Liver (tissue), 9 donors: ENCODE data around the gene PTGDR. TPM values are rescaled to one million over a fixed set of nuclear protein-coding genes. Genes with fewer than 3 reads are reported as not detected.

ENCODE experiments used
- DNase-seq: peaks from one replicate; pipeline ENCODE4 v3.0.0-alpha.2; 2017; ENCODE audit warnings: low spot score
- H3K27ac ChIP-seq, 2 donors: one replicate each; pipeline ENCODE4 v1.7.0; 2013; ENCODE audit warnings: inconsistent platforms in 2 of 2, low read length in 2 of 2, control low read depth in 1 of 2, low read depth in 1 of 2, mild to moderate bottlenecking in 1 of 2
- H3K27me3 ChIP-seq, 4 donors: one replicate each; pipeline versions ENCODE4 v1.6.1 to v1.7.0; 2013; ENCODE audit warnings: low read length in 3 of 4, inconsistent platforms in 1 of 4, mild to moderate bottlenecking in 1 of 4, moderate library complexity in 1 of 4; ENCODE audit not compliant: control insufficient read depth in 4 of 4, insufficient read depth in 4 of 4
- H3K36me3 ChIP-seq, 4 donors: one replicate each; pipeline versions ENCODE4 v1.6.1 to v1.7.0; 2013; ENCODE audit warnings: low read length in 3 of 4, mild to moderate bottlenecking in 3 of 4, low read depth in 1 of 4, moderate library complexity in 1 of 4; ENCODE audit not compliant: control insufficient read depth in 4 of 4, insufficient read depth in 3 of 4
- H3K4me1 ChIP-seq, 4 donors: one replicate each; pipeline versions ENCODE4 v1.6.1 to v1.7.0; 2013; ENCODE audit warnings: low read length in 3 of 4, mild to moderate bottlenecking in 3 of 4, moderate library complexity in 1 of 4; ENCODE audit not compliant: control insufficient read depth in 4 of 4, insufficient read depth in 4 of 4
- H3K4me3 ChIP-seq, 3 donors: one replicate each; pipeline versions ENCODE4 v1.6.1 to v1.7.0; 2013; ENCODE audit warnings: low read length in 3 of 3, control low read depth in 1 of 3, low read depth in 1 of 3, mild to moderate bottlenecking in 1 of 3
- H3K9ac ChIP-seq, 2 donors: one replicate each; pipeline ENCODE4 v1.7.0; 2013; ENCODE audit warnings: low read length in 2 of 2, mild to moderate bottlenecking in 2 of 2, moderate library complexity in 2 of 2, control low read depth in 1 of 2, low read depth in 1 of 2
- H3K9me3 ChIP-seq, 4 donors: one replicate each; pipeline versions ENCODE4 v1.6.1 to v1.7.0; 2013; ENCODE audit warnings: low read length in 3 of 4; ENCODE audit not compliant: control insufficient read depth in 4 of 4
- ATF3 ChIP-seq: IDR thresholded peaks from 2 replicates; pipeline ENCODE4 v1.6.1; 2016; ENCODE audit warnings: antibody characterized with exemption
- EGR1 ChIP-seq, 2 donors: IDR thresholded peaks; 2 replicates each; pipeline ENCODE4 v1.6.1; 2016 to 2018; ENCODE audit warnings: antibody characterized with exemption in 2 of 2, low read depth in 2 of 2
- FOXA1 ChIP-seq: IDR thresholded peaks from 2 replicates; pipeline ENCODE4 v1.6.1; 2016; ENCODE audit warnings: antibody characterized with exemption
- FOXA2 ChIP-seq: IDR thresholded peaks from 2 replicates; pipeline ENCODE4 v1.6.1; 2016; ENCODE audit warnings: antibody characterized with exemption
- GABPA ChIP-seq, 2 donors: IDR thresholded peaks in 1 of 2; conservative IDR thresholded peaks in 1 of 2; 2 replicates each; pipeline ENCODE4 v1.6.1; 2016; ENCODE audit warnings: antibody characterized with exemption in 2 of 2, mild to moderate bottlenecking in 1 of 2, moderate library complexity in 1 of 2
- HNF4A ChIP-seq, 2 donors: conservative IDR thresholded peaks; 2 replicates each; pipeline ENCODE4 v1.6.1; 2016; ENCODE audit warnings: antibody characterized with exemption in 2 of 2, mild to moderate bottlenecking in 2 of 2
- HNF4G ChIP-seq: IDR thresholded peaks from 2 replicates; pipeline ENCODE4 v1.6.1; 2016; ENCODE audit warnings: antibody characterized with exemption
- NR2F2 ChIP-seq: IDR thresholded peaks from 2 replicates; pipeline ENCODE4 v1.6.1; 2016; ENCODE audit warnings: antibody characterized with exemption
- RAD21 ChIP-seq, 2 donors: IDR thresholded peaks; 2 replicates each; pipeline ENCODE4 v1.6.1; 2016; ENCODE audit warnings: antibody characterized with exemption in 2 of 2, mild to moderate bottlenecking in 2 of 2
- REST ChIP-seq: IDR thresholded peaks from 2 replicates; pipeline ENCODE4 v1.6.1; 2016; ENCODE audit warnings: antibody characterized with exemption, mild to moderate bottlenecking
- RXRA ChIP-seq, 2 donors: IDR thresholded peaks; 2 replicates each; pipeline ENCODE4 v1.6.1; 2017 to 2018; ENCODE audit warnings: antibody characterized with exemption in 2 of 2, mild to moderate bottlenecking in 1 of 2
- SP1 ChIP-seq: IDR thresholded peaks from 2 replicates; pipeline ENCODE4 v1.6.1; 2018; ENCODE audit warnings: antibody characterized with exemption, mild to moderate bottlenecking
- TAF1 ChIP-seq: conservative IDR thresholded peaks from 2 replicates; pipeline ENCODE4 v1.6.1; 2016; ENCODE audit warnings: antibody characterized with exemption, mild to moderate bottlenecking
- YY1 ChIP-seq: IDR thresholded peaks from 2 replicates; pipeline ENCODE4 v1.6.1; 2016; ENCODE audit warnings: antibody characterized with exemption, mild to moderate bottlenecking
- ZBTB33 ChIP-seq: IDR thresholded peaks from 2 replicates; pipeline ENCODE4 v1.6.1; 2016; ENCODE audit warnings: antibody characterized with exemption
- WGBS: extraction: QIAGEN DNeasy Blood & Tissue Kit; methylation state at CpG from one replicate; pipeline ENCODE4 v1.1.7; 2013; 5-methylcytosine and 5-hydroxymethylcytosine counted together
- polyA plus RNA-seq, 2 donors: library from polyadenylated mRNA; stranded (reverse) in 1 of 2; unstranded in 1 of 2; fragments of 200-250 nt in 1 of 2; fragments of >200 nt in 1 of 2; fragmentation: Nextera tagmentation in 1 of 2; extraction: Ambion mirVana in 1 of 2; gene quantifications; one replicate each; pipeline versions ENCODE4 v1.2.1 to v1.2.3, GENCODE V29; 2013 to 2015
- total RNA-seq, 2 donors: library from RNA; depleted of rRNA; stranded (reverse); fragments of >200 nt; gene quantifications; one replicate each; pipeline ENCODE4 v1.2.3, GENCODE V29; 2014
- donor health status: healthy.
- donor health status: healthy.
- donor health status: healthy.
- donor health status: healthy.
- donor health status: healthy.

Gene PTGDR
- total and polyA plus RNA-seq, 4 donors: 0.14 to 1.4 (median 0.44) TPM

- no peak for TF ChIP-seq REST
- no peak for TF ChIP-seq FOXA1
Observed at GRCh38 chr14:52220924-52221811, 46.3 kb upstream of the PTGDR start (continued).

- H3K27me3 ChIP-seq: no peaks in the 10 kb centered on the region
- DNase-seq: no peak
- H3K4me1 ChIP-seq: peaks cover 0 to 2% (median 0%) of the 10 kb centered on the region in 4 donors
- no peak overlapping the region for H3K4me3 ChIP-seq
- TF ChIP-seq HNF4G (no peak), TAF1 (no peak), RAD21 (IDR thresholded peaks at IDR 0.05) (no peak), HNF4A (conservative IDR thresholded peaks at IDR 0.05) (no peak)
- H3K9ac ChIP-seq: no peak overlapping the region
- H3K36me3 ChIP-seq: no peaks in the 10 kb centered on the region
- WGBS: 73% methylated on average over 9 of the region's 9 CpGs
- H3K9me3 ChIP-seq: no peaks in the 10 kb centered on the region
- no peak overlapping the region for H3K27ac ChIP-seq
Observed at GRCh38 chr14:52222901-52223300, 44.6 kb upstream of the PTGDR start.

GRCh38 chr14:52227619-52228222 lies 39.8 kb upstream of the PTGDR start:
- 41% methylated on average over 7 of the region's 7 CpGs for WGBS
- no peak for TF ChIP-seq HNF4G
- no peak for TF ChIP-seq SP1
- TF ChIP-seq TAF1: no peak
- no peak for TF ChIP-seq RAD21 (IDR thresholded peaks at IDR 0.05)
- TF ChIP-seq REST: no peak
- no peak for TF ChIP-seq ZBTB33
- TF ChIP-seq ATF3: no peak
- no peak for TF ChIP-seq NR2F2
- no peak for TF ChIP-seq FOXA1
- TF ChIP-seq GABPA (IDR thresholded peaks at IDR 0.05 in 1 of 2, conservative IDR thresholded peaks at IDR 0.05 in 1 of 2): no peak
- TF ChIP-seq EGR1 (IDR thresholded peaks at IDR 0.05; ENCODE audit: low read depth in 2 of 2): no peak
- no peak for TF ChIP-seq YY1
- TF ChIP-seq RXRA (IDR thresholded peaks at IDR 0.05): no peak
- TF ChIP-seq FOXA2: no peak
- Histone ChIP-seq H3K4me3 (no peak overlapping the region), H3K9me3 (no peaks in the 10 kb centered on the region), H3K27ac (no peak overlapping the region), H3K4me1 (no peaks in the 10 kb centered on the region), H3K27me3 (no peaks in the 10 kb centered on the region), H3K36me3 (no peaks in the 10 kb centered on the region), H3K9ac (no peak overlapping the region)
- no peak for DNase-seq
